Measurements from ENCODE around the gene TACR2.

Gene TACR2

GRCh38 chr10:69449841-69450240 is 33.1 kb upstream of the TACR2 start:
- DNase-seq: no peak

GRCh38 chr10:69446650-69447151 is 30.0 kb upstream of the TACR2 start:
- DNase-seq: no peak

GRCh38 chr10:69446229-69446628 is 29.5 kb upstream of the TACR2 start:
- no peak for DNase-seq

GRCh38 chr10:69445041-69445440 is 28.3 kb upstream of the TACR2 start:
- DNase-seq: no peak

GRCh38 chr10:69443354-69443753 is 26.6 kb upstream of the TACR2 start:
- no peak for DNase-seq

- DNase-seq: no peak
Observed at GRCh38 chr10:69439813-69440506, 23.2 kb upstream of the TACR2 start.

GRCh38 chr10:69439350-69439739 is 22.6 kb upstream of the TACR2 start:
- peak; percentile 85 for DNase-seq

- DNase-seq: peak; percentile 60
Observed at GRCh38 chr10:69438536-69439349, 22.0 kb upstream of the TACR2 start.

GRCh38 chr10:69437321-69438259 is 20.9 kb upstream of the TACR2 start:
- DNase-seq: no peak

GRCh38 chr10:69435966-69436520 is 19.3 kb upstream of the TACR2 start:
- no peak for DNase-seq

- no peak for DNase-seq
Observed at GRCh38 chr10:69434926-69435325, 18.2 kb upstream of the TACR2 start.

- DNase-seq: no peak
Observed at GRCh38 chr10:69434169-69434568, 17.5 kb upstream of the TACR2 start.

- no peak for DNase-seq
Observed at GRCh38 chr10:69428165-69428564, 11.4 kb upstream of the TACR2 start.

- DNase-seq: no peak
Observed at GRCh38 chr10:69426376-69426727, 9.6 kb upstream of the TACR2 start.

- DNase-seq: no peak
Observed at GRCh38 chr10:69425511-69426298, 9.0 kb upstream of the TACR2 start.

- no peak for DNase-seq
Observed at GRCh38 chr10:69425041-69425440, 8.3 kb upstream of the TACR2 start.

- DNase-seq: no peak
Observed at GRCh38 chr10:69422676-69423075, 6.0 kb upstream of the TACR2 start.

- DNase-seq: no peak
Observed at GRCh38 chr10:69421611-69422308, 5.0 kb upstream of the TACR2 start.

- no peak for DNase-seq
Observed at GRCh38 chr10:69419744-69420126, 3.0 kb upstream of the TACR2 start.

GRCh38 chr10:69419096-69419743 is 2.5 kb upstream of the TACR2 start:
- DNase-seq: no peak
